IMR-90 (cell line): ENCODE data around the gene GABRB3. TPM values are rescaled to one million over a fixed set of nuclear protein-coding genes. Genes with fewer than 3 reads are reported as not detected.

Experiments
- ATAC-seq: fragments of 200-7000 bp; cut with Tn5 transposase; 2 replicates; pipeline ENCODE4 v1.9.1; 2020; ENCODE audit warnings: low read depth, mild to moderate bottlenecking, moderate library complexity
- BruUV-seq: library from RNA; stranded (reverse); fragments of 400-500 nt; replicated peaks from 2 replicates; lab custom pipeline; 2021; lab: Mats Ljungman, UMichigan
- CTCF ChIA-PET: fragments of 300-600 bp; formaldehyde crosslinking; extraction: SDS; loops from one replicate; lab custom pipeline; 2021; ENCODE audit warnings: antibody characterized with exemption; lab: Yijun Ruan, JAX
- POLR2A ChIA-PET: fragments of 300-600 bp; sonication (Branson Sonifier 250); formaldehyde crosslinking; loops from one replicate; lab custom pipeline; 2022; ENCODE audit warnings: antibody characterized with exemption; ENCODE audit not compliant: unreplicated experiment; lab: Charles Lee
- DNase-seq: peaks from one replicate; pipeline ENCODE4 v3.0.0; 2013
- H2AFZ ChIP-seq: replicated peaks from 2 replicates; pipeline ENCODE3; 2013; ENCODE audit warnings: low read length, mild to moderate bottlenecking; ENCODE audit not compliant: poor library complexity
- H2AK5ac ChIP-seq: 2 replicates; pipeline ENCODE4 v1.6.1; 2013; ENCODE audit warnings: low read depth, low read length, inconsistent platforms
- H2AK9ac ChIP-seq: replicated peaks from 2 replicates; pipeline ENCODE3; 2013; ENCODE audit warnings: mild to moderate bottlenecking, low read depth, low read length, moderate library complexity; ENCODE audit not compliant: poor library complexity
- H2BK120ac ChIP-seq: 2 replicates; pipeline ENCODE4 v1.6.1; 2013; ENCODE audit warnings: low read depth, low read length, inconsistent platforms
- H2BK15ac ChIP-seq: 3 replicates; pipeline ENCODE4 v1.6.1; 2013; ENCODE audit warnings: low read depth, low read length, inconsistent platforms
- H2BK20ac ChIP-seq: 2 replicates; pipeline ENCODE4 v1.6.1; 2013; ENCODE audit warnings: low read depth, mild to moderate bottlenecking, inconsistent platforms, low read length, moderate library complexity
- H2BK5ac ChIP-seq: 2 replicates; pipeline ENCODE4 v1.6.1; 2013; ENCODE audit warnings: mild to moderate bottlenecking, low read depth, low read length, inconsistent platforms; ENCODE audit not compliant: poor library complexity, severe bottlenecking
- H3K14ac ChIP-seq: replicated peaks from 2 replicates; pipeline ENCODE4 v1.6.1; 2013; ENCODE audit warnings: low read depth, low read length, inconsistent platforms
- H3K18ac ChIP-seq: 2 replicates; pipeline ENCODE4 v1.6.1; 2013; ENCODE audit warnings: low read depth, low read length, control low read depth
- H3K23ac ChIP-seq: 2 replicates; pipeline ENCODE4 v1.6.1; 2013; ENCODE audit warnings: low read depth, low read length, inconsistent platforms
- H3K27ac ChIP-seq: 2 replicates; pipeline ENCODE4 v1.5.1; 2013; ENCODE audit warnings: mild to moderate bottlenecking, control low read depth, low read length; ENCODE audit not compliant: insufficient read depth
- H3K27me3 ChIP-seq: 2 replicates; pipeline ENCODE4 v1.6.1; 2013; ENCODE audit warnings: low read length; ENCODE audit not compliant: control insufficient read depth, insufficient read depth
- H3K36me3 ChIP-seq: 2 replicates; pipeline ENCODE4 v1.6.1; 2013; ENCODE audit warnings: low read length, mixed read lengths; ENCODE audit not compliant: control insufficient read depth, insufficient read depth
- H3K4ac ChIP-seq: 2 replicates; pipeline ENCODE4 v1.6.1; 2013; ENCODE audit warnings: low read depth, low read length, inconsistent platforms
- H3K4me1 ChIP-seq: 2 replicates; pipeline ENCODE4 v1.6.1; 2013; ENCODE audit warnings: low read length, mixed read lengths; ENCODE audit not compliant: control insufficient read depth, insufficient read depth
- H3K4me2 ChIP-seq: 2 replicates; pipeline ENCODE4 v1.6.1; 2013; ENCODE audit warnings: low read depth, mild to moderate bottlenecking, control low read depth, low read length, moderate library complexity
- H3K4me3 ChIP-seq: 2 replicates; pipeline ENCODE4 v1.5.1; 2013; ENCODE audit warnings: low read depth, mild to moderate bottlenecking, control low read depth, low read length, moderate library complexity; ENCODE audit not compliant: insufficient read depth
- H3K56ac ChIP-seq: 2 replicates; pipeline ENCODE4 v1.6.1; 2013; ENCODE audit warnings: low read length, inconsistent platforms; ENCODE audit not compliant: insufficient read depth; ENCODE audit errors: extremely low read depth
- H3K79me1 ChIP-seq, 2 experiments: 2 replicates each; pipeline ENCODE4 v1.6.1; 2013; ENCODE audit warnings: low read length in 2 of 2, inconsistent platforms in 1 of 2, low read depth in 1 of 2
- H3K9ac ChIP-seq: 2 replicates; pipeline ENCODE4 v1.6.1; 2013; ENCODE audit warnings: low read depth, low read length, control low read depth
- H3K9me1 ChIP-seq: 2 replicates; pipeline ENCODE4 v1.6.1; 2013; ENCODE audit warnings: low read length, inconsistent platforms; ENCODE audit not compliant: insufficient read depth
- H3K9me3 ChIP-seq: 2 replicates; pipeline ENCODE4 v1.6.1; 2013; ENCODE audit warnings: low read length; ENCODE audit not compliant: control insufficient read depth, insufficient read depth
- H4K20me1 ChIP-seq: 2 replicates; pipeline ENCODE4 v1.6.1; 2013; ENCODE audit warnings: low read length, inconsistent platforms; ENCODE audit not compliant: insufficient read depth
- H4K5ac ChIP-seq: 2 replicates; pipeline ENCODE4 v1.6.1; 2013; ENCODE audit warnings: mild to moderate bottlenecking, low read depth, low read length, control low read depth
- H4K8ac ChIP-seq, 2 experiments: 2 replicates each; pipeline ENCODE4 v1.6.1; 2013; ENCODE audit warnings: low read depth in 2 of 2, low read length in 2 of 2, control low read depth in 1 of 2, inconsistent platforms in 1 of 2
- H4K91ac ChIP-seq: 2 replicates; pipeline ENCODE4 v1.6.1; 2013; ENCODE audit warnings: low read depth, low read length, inconsistent platforms; ENCODE audit not compliant: insufficient read depth
- BHLHE40 ChIP-seq: fragments of 150-350 bp; IDR thresholded peaks from 2 replicates; pipeline ENCODE4 v1.6.1; 2016; ENCODE audit warnings: mild to moderate bottlenecking, low read depth, low read length
- CEBPB ChIP-seq: IDR thresholded peaks from 2 replicates; pipeline ENCODE4 v1.6.1; 2012; ENCODE audit warnings: low read depth, low read length, improper control_type of control experiment
- CHD1 ChIP-seq: IDR thresholded peaks from 2 replicates; pipeline ENCODE4 v1.6.1; 2012; ENCODE audit warnings: low read depth, low read length, improper control_type of control experiment
- CTCF ChIP-seq: conservative IDR thresholded peaks from 2 replicates; pipeline ENCODE4 v1.5.1; 2012; ENCODE audit warnings: mild to moderate bottlenecking, low read depth, low read length, improper control_type of control experiment
- ELK1 ChIP-seq: fragments of 150-350 bp; IDR thresholded peaks from 2 replicates; pipeline ENCODE4 v1.6.1; 2016; ENCODE audit warnings: low read depth, mild to moderate bottlenecking, low read length, moderate library complexity, borderline replicate concordance
- FOS ChIP-seq: fragments of 150-350 bp; IDR thresholded peaks from 2 replicates; pipeline ENCODE4 v1.6.1; 2016; ENCODE audit warnings: low read depth, low read length
- MAFK ChIP-seq: IDR thresholded peaks from 2 replicates; pipeline ENCODE4 v1.6.1; 2012; ENCODE audit warnings: low read depth, low read length, improper control_type of control experiment
- MAZ ChIP-seq: IDR thresholded peaks from 2 replicates; pipeline ENCODE4 v1.6.1; 2012; ENCODE audit warnings: low read depth, mild to moderate bottlenecking, low read length, improper control_type of control experiment, moderate library complexity, borderline replicate concordance
- MXI1 ChIP-seq: IDR thresholded peaks from 2 replicates; pipeline ENCODE4 v1.6.1; 2012; ENCODE audit warnings: low read depth, mild to moderate bottlenecking, low read length, moderate library complexity, borderline replicate concordance
- NFE2L2 ChIP-seq: fragments of 150-350 bp; IDR thresholded peaks from 2 replicates; pipeline ENCODE4 v1.6.1; 2016; ENCODE audit warnings: low read depth, mild to moderate bottlenecking, low read length
- POLR2A ChIP-seq: IDR thresholded peaks from 2 replicates; pipeline ENCODE4 v1.6.1; 2012; ENCODE audit warnings: mild to moderate bottlenecking, low read depth, low read length
- RAD21 ChIP-seq: IDR thresholded peaks from 2 replicates; pipeline ENCODE4 v1.6.1; 2012; ENCODE audit warnings: low read length, improper control_type of control experiment
- RCOR1 ChIP-seq: IDR thresholded peaks from 2 replicates; pipeline ENCODE4 v1.6.1; 2012; ENCODE audit warnings: mild to moderate bottlenecking, low read length, improper control_type of control experiment; ENCODE audit not compliant: insufficient replicate concordance
- RFX5 ChIP-seq: IDR thresholded peaks from 2 replicates; pipeline ENCODE4 v1.8.0; 2012; ENCODE audit warnings: low read depth, mild to moderate bottlenecking, low read length, moderate library complexity
- SMC3 ChIP-seq: fragments of 150-350 bp; IDR thresholded peaks from 2 replicates; pipeline ENCODE4 v1.6.1; 2016; ENCODE audit warnings: low read depth, mild to moderate bottlenecking, antibody characterized with exemption, low read length, moderate library complexity
- USF2 ChIP-seq: fragments of 150-350 bp; IDR thresholded peaks from 2 replicates; pipeline ENCODE4 v1.6.1; 2017; ENCODE audit warnings: mild to moderate bottlenecking, antibody characterized with exemption, low read length, low read depth
- WGBS, 2 experiments: methylation state at CpG; one replicate each; pipeline versions ENCODE4 v1.1.5 to v1.1.7; 2013; ENCODE audit warnings: missing lambda C conversion rate in 2 of 2; ENCODE audit not compliant: insufficient read length in 1 of 2; ENCODE audit errors: extremely low coverage in 2 of 2; 5-methylcytosine and 5-hydroxymethylcytosine counted together
- dilution Hi-C: fragments of 300-500 bp; cut with HindIII; formaldehyde crosslinking; loops from one replicate; pipeline ENCODE4 v1.14.3; 2018; ENCODE audit warnings: low sequenced_read_pairs; ENCODE audit not compliant: unreplicated experiment
- in situ Hi-C: fragments of 300-500 bp; cut with MboI; formaldehyde crosslinking; loops from 3 replicates; pipeline ENCODE4 v1.14.3; 2019; ENCODE audit warnings: low sequenced_read_pairs, inconsistent platforms, mixed read lengths
- intact Hi-C: fragments of 100-400 bp; cut with micrococcal nuclease; formaldehyde crosslinking; loops from 2 replicates; pipeline ENCODE4 v1.10.0; 2022
- polyA plus RNA-seq, 3 experiments: library from polyadenylated mRNA; depleted of rRNA; stranded (reverse); fragments of >200 nt; gene quantifications; 2 replicates each; pipeline ENCODE4 v1.2.3, GENCODE V29; 2012; ENCODE audit warnings: low replicate concordance in 1 of 3
- total RNA-seq: library from RNA; depleted of rRNA; stranded (reverse); fragments of >200 nt; gene quantifications from 2 replicates; pipeline ENCODE4 v1.2.3, GENCODE V29; 2012

The GABRB3 gene
- total and polyA plus RNA-seq, 2 of the 4 experiments (the other 2 are of a cell fraction) = 0.36 to 0.54 TPM

- Histone ChIP-seq H4K91ac (no peak overlapping the region), H3K4me2 (no peak overlapping the region), H4K20me1 (no peaks in the 10 kb centered on the region), H3K56ac (no peak overlapping the region), H2AK9ac (no peak overlapping the region), H3K14ac (no peak overlapping the region), H2AFZ (no peak overlapping the region), H4K5ac (no peak overlapping the region), H2AK5ac (no peak overlapping the region), H4K8ac (no peak overlapping the region), H3K9me1 (no peaks in the 10 kb centered on the region), H3K36me3 (no peaks in the 10 kb centered on the region), H3K79me1 (no peaks in the 10 kb centered on the region), H3K27ac (no peak overlapping the region), H3K18ac (no peak overlapping the region), H3K9ac (no peak overlapping the region), H3K4ac (no peak overlapping the region), H3K23ac (no peak overlapping the region), H3K4me1 (no peaks in the 10 kb centered on the region), H2BK120ac (no peak overlapping the region), H3K4me3 (no peak overlapping the region), H3K27me3 (no peaks in the 10 kb centered on the region), H3K9me3 (peaks cover 29% of the 10 kb centered on the region), H2BK5ac (no peak overlapping the region), H2BK20ac (no peak overlapping the region), H2BK15ac (no peak overlapping the region)
- no TSS peak for BruUV-seq
- no peak for ATAC-seq
- CTCF ChIA-PET = no interaction called here
- POLR2A ChIA-PET = no interaction called here
- dilution Hi-C loops = no loop called here
- no peak for TF ChIP-seq BHLHE40
- no peak for TF ChIP-seq RCOR1
- no peak for TF ChIP-seq MAZ
- TF ChIP-seq CEBPB = no peak
- TF ChIP-seq CTCF = no peak
- TF ChIP-seq MXI1 = no peak
- TF ChIP-seq ELK1 = no peak
- TF ChIP-seq POLR2A = no peak
- no peak for TF ChIP-seq FOS
- no peak for TF ChIP-seq SMC3
- TF ChIP-seq NFE2L2 = no peak
- TF ChIP-seq USF2 = no peak
- no peak for TF ChIP-seq CHD1
- TF ChIP-seq MAFK = no peak
- TF ChIP-seq RFX5 = no peak
- no peak for TF ChIP-seq RAD21
- intact Hi-C loops = no loop called here
- in situ Hi-C loops = no loop called here
- no CpG with 5 or more reads among the region's 6 CpGs for WGBS, 2 experiments
- no peak for DNase-seq
Measured at GRCh38 chr15:26582840-26583239, 190.0 kb downstream of the GABRB3 start.
